ENCODE results near the gene MORN1.

DNA sequence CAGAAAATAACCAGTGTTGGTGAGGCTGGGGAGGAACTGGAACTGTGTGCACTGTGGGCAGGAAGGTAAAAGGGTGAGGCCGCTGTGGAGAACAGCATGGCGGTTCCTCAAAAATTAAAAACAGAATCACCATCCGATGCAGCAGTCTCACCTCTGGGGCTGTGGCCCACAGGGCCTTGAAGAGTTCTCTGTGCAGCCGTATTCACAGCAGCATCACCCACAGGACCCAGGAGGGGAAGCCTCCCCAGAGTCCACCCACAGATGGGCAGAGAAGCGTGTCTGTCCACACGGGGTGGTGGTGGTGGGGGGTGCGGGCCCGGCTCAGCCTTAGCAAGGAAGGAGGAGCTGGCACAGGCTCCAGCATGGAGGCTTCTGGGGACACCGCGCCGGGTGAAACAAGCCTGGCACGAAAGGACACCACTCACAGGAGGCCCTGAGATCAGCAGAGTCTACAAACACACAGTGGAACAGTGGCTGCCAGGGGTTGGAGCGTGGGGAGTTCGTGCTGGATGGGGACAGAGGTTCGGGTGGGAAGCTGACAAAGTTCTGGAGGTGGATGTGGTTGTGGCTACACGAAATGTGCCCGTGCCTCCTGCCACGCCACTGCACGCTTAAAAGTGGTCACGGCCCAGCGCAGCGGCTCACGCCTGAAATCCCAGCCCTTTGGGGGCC, 11.5 kb downstream of the MORN1 start:
- TF ChIP-seq EZH2phosphoT487 (IDR thresholded peaks at IDR 0.05; ENCODE audit: borderline replicate concordance, low read depth), result no peak
- TF ChIP-seq, protein P1, sequence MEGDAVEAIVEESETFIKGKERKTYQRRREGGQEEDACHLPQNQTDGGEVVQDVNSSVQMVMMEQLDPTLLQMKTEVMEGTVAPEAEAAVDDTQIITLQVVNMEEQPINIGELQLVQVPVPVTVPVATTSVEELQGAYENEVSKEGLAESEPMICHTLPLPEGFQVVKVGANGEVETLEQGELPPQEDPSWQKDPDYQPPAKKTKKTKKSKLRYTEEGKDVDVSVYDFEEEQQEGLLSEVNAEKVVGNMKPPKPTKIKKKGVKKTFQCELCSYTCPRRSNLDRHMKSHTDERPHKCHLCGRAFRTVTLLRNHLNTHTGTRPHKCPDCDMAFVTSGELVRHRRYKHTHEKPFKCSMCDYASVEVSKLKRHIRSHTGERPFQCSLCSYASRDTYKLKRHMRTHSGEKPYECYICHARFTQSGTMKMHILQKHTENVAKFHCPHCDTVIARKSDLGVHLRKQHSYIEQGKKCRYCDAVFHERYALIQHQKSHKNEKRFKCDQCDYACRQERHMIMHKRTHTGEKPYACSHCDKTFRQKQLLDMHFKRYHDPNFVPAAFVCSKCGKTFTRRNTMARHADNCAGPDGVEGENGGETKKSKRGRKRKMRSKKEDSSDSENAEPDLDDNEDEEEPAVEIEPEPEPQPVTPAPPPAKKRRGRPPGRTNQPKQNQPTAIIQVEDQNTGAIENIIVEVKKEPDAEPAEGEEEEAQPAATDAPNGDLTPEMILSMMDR (IDR thresholded peaks at IDR 0.05), result no peak

Measured in SK-N-SH (cell line).